Brain microvascular endothelial cell (primary cell): ENCODE results near the gene ADGRD2.

Source experiments
- DNase-seq: peaks from one replicate; pipeline ENCODE4 v3.0.0-alpha.2; 2020
- H3K27ac ChIP-seq: fragments of 250-450 bp; sonication (Bioruptor Pico); 2 replicates; pipeline ENCODE4 v1.5.1; 2020; ENCODE audit warnings: mild to moderate bottlenecking, moderate library complexity
- H3K27me3 ChIP-seq: fragments of 250-450 bp; sonication (Bioruptor Pico); replicated peaks from 2 replicates; pipeline ENCODE4 v1.5.1; 2020; ENCODE audit warnings: mild to moderate bottlenecking
- H3K36me3 ChIP-seq: fragments of 250-450 bp; sonication (Bioruptor Pico); replicated peaks from 2 replicates; pipeline ENCODE4 v1.5.1; 2020; ENCODE audit warnings: mild to moderate bottlenecking
- H3K4me3 ChIP-seq: 2 replicates; pipeline ENCODE4 v1.5.1; 2011; ENCODE audit warnings: low read depth, mild to moderate bottlenecking, control low read depth, low read length, moderate library complexity
- in situ Hi-C: cut with HindIII; loops from 2 replicates; pipeline ENCODE4 v1.10.0; 2017; ENCODE audit warnings: low sequenced_read_pairs, low pct_ligation_motif_present
- TF ChIP-seq, protein P1 (sequence below): IDR thresholded peaks from 2 replicates; pipeline ENCODE4 v1.5.1; 2011; ENCODE audit warnings: low read depth, mild to moderate bottlenecking, moderate library complexity, low read length, control low read depth, inconsistent platforms; ENCODE audit errors: missing control alignments

The ADGRD2 gene

DNA sequence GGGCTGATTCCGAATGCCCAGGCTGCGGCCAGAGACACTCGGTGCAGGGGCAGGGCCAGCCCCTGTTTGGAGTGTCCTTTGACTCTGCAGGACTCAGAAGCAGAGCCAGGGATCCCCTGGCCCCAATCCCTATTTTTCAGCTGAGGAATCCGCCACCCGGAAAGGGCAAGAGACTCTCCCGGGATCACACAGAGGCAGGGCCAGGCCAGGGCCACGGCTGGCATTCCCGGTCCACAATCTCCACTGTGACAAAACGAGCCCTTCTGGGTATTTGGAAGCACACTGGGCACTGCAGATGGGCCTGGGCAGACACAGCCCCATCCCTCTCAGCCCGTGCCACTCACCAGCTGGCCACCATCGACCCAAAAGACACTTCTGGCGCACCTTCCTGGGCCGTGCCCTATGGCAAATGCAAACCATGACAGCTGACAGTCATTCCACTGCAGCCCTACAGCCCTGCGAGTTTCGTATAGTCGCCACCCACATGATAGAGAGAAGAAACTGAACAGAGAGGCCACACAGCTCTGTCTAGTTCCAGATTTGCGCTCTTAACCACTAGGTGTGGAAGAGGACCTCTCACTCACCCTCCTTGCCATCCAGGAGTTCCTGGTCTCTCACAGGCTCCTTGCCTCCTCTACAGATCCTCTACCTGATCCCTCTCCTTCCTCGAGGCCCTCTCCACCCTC is 43.7 kb downstream of the ADGRD2 start:
- Histone ChIP-seq H3K27ac (no peak overlapping the region), H3K36me3 (no peaks in the 10 kb centered on the region), H3K27me3 (peaks cover 15% of the 10 kb centered on the region), H3K4me3 (no peak overlapping the region)
- in situ Hi-C loops, result no loop called here
- DNase-seq, result no peak
- TF ChIP-seq, protein P1, sequence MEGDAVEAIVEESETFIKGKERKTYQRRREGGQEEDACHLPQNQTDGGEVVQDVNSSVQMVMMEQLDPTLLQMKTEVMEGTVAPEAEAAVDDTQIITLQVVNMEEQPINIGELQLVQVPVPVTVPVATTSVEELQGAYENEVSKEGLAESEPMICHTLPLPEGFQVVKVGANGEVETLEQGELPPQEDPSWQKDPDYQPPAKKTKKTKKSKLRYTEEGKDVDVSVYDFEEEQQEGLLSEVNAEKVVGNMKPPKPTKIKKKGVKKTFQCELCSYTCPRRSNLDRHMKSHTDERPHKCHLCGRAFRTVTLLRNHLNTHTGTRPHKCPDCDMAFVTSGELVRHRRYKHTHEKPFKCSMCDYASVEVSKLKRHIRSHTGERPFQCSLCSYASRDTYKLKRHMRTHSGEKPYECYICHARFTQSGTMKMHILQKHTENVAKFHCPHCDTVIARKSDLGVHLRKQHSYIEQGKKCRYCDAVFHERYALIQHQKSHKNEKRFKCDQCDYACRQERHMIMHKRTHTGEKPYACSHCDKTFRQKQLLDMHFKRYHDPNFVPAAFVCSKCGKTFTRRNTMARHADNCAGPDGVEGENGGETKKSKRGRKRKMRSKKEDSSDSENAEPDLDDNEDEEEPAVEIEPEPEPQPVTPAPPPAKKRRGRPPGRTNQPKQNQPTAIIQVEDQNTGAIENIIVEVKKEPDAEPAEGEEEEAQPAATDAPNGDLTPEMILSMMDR, result no peak

DNA sequence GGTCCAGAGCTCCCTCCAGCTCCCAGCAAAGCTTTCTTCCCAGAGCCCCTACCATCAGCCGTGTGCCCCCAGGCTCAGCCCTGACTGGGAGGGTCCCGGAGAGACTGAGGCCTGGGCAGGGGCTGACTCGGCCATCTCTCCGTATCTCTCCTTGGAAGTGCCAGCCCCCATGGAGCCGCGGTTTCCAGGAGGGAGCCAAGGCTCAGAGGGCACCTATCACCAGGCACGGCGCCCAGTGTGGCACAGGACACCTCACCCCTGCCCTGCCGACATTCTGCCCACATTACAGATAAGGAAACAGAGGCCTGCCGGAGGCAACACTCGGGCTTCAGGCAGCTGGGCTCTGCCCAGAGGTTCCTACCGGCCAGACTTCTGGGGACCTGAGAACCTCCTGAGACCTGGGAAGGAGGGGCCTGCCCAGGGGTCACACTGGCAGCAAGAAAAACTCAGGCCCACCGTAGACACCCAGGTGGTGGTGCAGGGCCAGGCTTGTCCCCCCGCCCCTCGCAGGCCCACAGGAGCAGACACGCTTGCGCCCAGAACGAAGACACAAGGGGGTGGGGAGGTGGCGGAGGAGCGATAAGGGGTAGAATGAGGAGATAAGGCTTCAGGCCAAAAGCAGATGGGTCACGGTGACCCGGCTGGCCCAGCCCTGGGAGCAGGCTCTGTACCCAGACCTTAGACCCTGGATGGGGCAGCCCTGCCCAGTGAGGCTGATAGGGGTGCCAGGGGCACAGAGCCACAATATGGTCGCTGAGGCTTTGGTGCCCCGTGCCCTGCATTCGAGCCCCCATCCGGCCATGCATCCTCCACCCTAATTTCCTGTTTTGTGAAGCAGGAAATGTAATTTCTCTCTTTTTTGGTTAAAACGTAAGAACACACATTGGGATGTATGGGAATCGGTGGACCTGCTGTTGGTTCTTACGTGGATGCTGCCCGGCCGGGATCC is 45.1 kb downstream of the ADGRD2 start:
- H3K27me3 ChIP-seq, result peaks cover 20% of the 10 kb centered on the region
- no peak for DNase-seq

DNA sequence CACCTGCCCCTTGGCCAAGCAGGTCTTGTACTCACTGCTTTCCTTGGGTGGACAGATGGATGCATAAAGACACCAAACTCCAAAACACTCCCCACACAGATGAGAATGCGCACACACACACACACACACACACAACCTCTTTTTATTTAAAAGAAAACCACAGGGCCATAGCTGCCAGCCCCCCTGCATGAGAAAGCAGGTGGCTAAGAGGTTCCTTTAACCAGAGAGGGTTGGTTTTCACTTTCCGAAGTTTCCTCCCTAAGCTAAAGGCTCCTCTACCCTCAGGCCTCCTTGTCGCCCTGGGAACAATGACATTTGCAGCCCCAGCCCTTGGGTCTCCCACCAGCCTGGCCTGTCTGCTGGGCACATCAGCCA is 45.8 kb downstream of the ADGRD2 start:
- TF ChIP-seq, protein P1, result no peak
- no peak for DNase-seq

More for the DNA sequence above, 45.1 kb downstream of the ADGRD2 start:
- Histone ChIP-seq H3K36me3 (no peaks in the 10 kb centered on the region), H3K4me3 (no peak overlapping the region), H3K27ac (no peak overlapping the region)
- in situ Hi-C loops, result no loop called here
- TF ChIP-seq, protein P1, result no peak

DNA sequence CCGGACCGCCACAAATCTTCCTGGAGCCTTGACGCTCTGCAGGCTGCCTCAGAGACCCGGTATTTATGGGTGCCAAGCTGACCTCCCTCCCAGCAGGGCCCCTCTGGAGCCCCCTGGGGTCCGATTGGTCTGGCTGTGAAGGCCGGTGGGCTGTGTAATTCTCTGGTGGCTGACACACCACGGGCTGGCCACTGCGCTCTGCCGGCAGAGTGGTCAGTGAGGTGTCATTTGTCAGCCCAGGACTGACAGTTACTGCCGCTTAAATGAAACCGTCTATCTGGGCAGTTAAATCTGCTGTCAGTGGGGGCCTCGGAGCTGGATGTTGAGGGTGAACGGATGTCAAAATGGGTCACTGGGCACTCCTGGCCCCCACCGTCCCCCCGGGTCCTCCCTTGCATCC is 46.2 kb downstream of the ADGRD2 start:
- in situ Hi-C loops, result no loop called here
- H3K27me3 ChIP-seq, result peaks cover 30% of the 10 kb centered on the region

More for the DNA sequence above, 45.8 kb downstream of the ADGRD2 start:
- Histone ChIP-seq H3K27me3 (peaks cover 26% of the 10 kb centered on the region), H3K27ac (no peak overlapping the region), H3K4me3 (no peak overlapping the region), H3K36me3 (no peaks in the 10 kb centered on the region)
- in situ Hi-C loops, result no loop called here

DNA sequence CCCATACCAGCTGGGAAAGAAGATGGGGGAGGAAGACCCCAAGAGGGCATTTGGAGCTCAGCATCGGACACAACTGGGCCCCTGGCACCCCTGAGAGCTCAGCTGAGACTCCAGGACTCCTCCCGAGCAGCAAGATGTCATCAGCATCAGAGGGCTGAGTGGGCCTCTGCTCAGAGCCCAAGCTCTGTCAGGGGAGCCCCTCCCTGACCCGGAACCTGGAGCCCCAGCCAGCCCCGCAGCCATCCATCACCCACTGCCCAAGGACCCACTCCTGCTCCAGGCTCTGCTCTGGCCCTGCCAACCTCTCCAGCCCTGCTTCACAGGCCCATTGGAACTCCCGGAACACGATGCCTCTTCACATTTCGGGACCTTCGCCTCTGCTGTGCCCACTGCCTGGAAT is 47.2 kb downstream of the ADGRD2 start:
- Histone ChIP-seq H3K36me3 (no peaks in the 10 kb centered on the region), H3K4me3 (no peak overlapping the region), H3K27me3 (peaks cover 40% of the 10 kb centered on the region), H3K27ac (no peak overlapping the region)
- TF ChIP-seq, protein P1, result no peak
- no peak for DNase-seq
- in situ Hi-C loops, result no loop called here

More for the DNA sequence above, 46.2 kb downstream of the ADGRD2 start:
- H3K27ac ChIP-seq, result no peak overlapping the region
- no peaks in the 10 kb centered on the region for H3K36me3 ChIP-seq
- TF ChIP-seq, protein P1, result no peak
- no peak for DNase-seq
- no peak overlapping the region for H3K4me3 ChIP-seq
